ENCODE data around the gene CEP63.

The CEP63 gene

DNA sequence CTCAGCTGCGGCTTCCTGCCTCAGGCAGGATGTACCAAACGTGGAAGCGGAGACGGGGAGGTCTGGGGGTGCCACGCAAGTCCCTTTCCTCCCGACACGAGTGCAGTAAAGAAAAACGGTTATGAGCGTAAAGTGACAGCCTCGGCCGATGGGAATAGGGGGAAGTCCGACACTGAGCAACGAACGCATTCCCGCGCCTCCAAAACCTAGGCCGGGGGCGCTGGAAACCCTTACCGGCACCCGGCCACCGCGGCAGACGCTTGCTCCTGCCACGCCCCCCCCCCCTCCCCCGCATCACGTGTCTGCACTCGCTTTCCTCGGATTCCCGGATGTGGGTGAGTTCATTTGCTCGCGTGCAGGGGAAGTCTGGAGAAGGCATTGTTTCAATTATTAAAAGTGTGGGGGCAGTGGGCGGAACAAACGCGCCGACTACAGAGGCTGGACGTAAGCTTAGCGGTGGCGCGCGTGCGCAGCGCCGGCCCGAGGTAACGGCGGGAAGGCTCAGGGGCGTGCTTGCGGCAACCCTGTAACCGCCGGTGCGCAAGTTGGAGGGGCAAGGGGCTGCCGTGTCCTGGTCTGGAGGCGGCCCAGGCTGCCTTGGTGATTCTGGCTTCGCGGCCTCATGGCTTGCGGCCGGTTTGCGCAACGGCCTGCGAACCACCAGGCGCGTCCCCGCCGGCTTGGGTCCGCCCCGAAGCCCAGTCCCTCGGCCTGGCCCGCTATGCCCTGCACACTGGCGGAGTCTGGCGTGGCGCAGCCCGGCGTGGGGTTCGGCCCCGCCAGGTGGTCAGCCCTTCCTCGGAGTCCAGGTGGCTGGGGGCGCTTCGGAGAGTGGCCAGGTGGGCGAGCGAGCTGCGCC is at the start of gene CEP63, which contains the start of gene ANAPC13:
Gene CEP63, plus strand, starts transcription at position 340 of the 859 bp plus-strand sequence. CDS start 9,264 bp downstream, outside the sequence.
Gene ANAPC13, minus strand, starts transcription at position 268 of the 859 bp plus-strand sequence. CDS start 3,081 bp downstream, outside the sequence.
- DNase-seq = peak; percentile 97

DNA sequence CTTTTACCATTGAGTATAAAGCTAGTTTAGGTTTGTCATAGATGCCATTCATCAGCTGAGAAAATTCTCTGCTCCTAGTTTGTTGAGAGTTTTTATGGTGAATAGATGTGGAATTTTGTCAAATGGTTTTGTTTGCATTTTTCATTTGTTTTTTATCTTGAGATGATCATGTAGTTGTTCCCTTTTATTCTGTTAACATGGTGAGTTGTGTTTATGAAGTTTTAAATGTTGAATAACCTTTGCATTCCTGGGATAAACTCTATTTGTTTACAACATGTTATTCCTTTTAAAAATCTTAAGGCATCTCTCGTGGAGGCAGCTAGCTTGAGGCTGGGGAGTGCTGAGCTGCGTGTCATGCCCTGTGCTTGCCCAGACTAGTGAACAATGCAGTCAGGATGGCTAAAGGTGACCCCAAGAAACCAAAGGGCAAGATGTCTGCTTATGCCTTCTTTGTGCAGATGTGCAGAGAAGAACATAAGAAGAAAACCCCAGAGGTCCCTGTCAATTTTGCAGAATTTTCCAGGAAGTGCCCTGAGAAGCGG is 48.6 kb upstream of the CEP63 start:
- no peak for DNase-seq

DNA sequence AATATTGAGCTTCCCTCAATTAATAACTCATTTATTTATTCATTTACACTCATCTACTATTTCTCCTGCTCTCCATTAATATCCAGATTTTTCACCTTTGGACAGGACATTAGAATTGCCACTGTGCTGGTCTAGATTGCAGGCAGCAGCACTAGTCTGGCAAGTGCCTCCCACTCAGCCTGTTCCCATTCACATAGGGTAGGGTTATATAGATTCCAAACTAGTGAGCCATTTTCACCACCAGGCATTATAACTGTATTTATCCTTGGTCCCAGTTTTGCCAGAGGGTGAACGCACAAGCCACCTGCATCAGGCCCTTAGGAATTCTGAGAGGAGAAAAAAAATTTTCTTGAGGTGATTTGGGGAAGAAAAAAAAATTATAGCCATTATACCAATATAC is 44.5 kb upstream of the CEP63 start:
- no peak for DNase-seq

- DNase-seq = no peak
Measured at GRCh38 chr3:134441821-134442220, 44.0 kb upstream of the CEP63 start.

DNA sequence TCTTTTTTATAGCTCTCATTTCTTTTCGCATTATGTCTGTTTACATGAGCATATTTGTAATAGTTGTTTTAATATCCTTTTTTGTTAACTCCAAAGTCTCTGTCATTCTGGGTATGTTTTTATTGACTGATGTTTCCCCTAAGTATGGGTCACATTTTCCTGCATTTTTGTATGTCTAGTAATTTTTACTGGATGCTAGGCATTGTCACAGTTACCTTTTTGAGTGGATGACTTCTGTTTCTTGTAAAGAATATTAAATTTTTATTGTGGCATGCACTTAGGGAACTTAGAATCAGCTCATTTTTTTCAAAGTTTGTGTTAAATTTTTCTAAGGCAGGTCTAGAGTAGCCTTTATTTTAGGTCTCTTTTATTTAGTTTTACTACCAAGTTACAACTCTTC is 40.8 kb upstream of the CEP63 start:
- DNase-seq = no peak

DNA sequence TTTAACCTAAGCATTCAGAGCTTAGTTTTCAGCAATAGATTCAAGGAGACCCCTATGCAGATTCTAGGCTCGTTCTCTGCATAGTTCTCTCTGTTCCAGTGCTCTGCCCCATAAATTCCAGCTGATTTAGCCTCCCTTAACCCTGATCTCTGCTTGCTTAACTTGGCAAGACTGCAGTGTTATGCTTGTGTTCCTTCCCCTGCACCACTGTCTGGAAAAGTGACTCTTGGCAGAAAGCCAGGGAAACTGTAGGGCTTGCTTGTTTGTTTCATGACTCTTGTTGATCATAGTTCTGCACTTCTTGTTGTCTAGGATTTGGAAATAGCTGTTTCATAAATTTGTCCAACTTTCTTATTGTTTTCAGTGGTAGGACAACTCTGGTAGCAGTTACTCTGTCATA is 40.2 kb upstream of the CEP63 start:
- DNase-seq = no peak

GRCh38 chr3:134446800-134447199 is 39.1 kb upstream of the CEP63 start:
- DNase-seq = no peak

DNA sequence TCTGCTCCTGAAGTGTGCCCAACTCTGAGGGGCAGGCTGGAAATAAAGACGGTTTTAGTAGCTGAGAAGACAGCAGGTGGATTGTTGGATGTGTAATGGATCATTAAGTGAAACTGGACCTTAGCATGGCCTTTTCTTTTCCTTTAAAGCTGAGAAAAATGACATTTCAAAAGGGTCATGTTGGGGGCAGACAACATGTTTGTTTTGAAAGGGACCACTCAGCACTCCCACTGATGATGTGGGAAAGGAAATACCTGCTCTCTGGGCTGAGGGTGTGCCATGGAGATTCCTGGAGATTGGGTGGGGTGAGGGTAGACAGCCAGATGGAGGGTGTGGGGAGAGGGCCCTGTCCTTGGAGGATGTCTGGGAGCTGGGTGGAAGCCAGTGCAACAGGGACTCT is 38.5 kb upstream of the CEP63 start:
- DNase-seq = no peak

DNA sequence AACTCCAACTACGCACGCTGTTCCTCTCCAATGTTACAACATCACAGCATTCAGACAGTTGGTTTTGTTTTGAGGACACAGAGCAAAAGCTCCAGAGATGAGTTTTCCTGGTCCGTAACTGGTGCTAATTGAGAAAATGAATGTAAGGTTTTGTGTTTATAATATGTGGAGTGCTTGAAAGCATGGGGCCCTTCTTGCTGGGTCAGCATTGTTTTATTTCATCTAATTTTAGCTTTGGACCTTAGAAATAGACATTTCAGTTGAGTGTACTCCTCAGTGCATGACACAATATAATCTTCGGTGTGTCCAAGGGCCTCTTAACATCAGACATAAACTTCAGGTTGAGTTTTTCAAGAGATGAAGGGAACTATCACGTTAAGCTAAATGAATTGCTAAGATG is 37.2 kb upstream of the CEP63 start:
- no peak for DNase-seq

GRCh38 chr3:134449277-134449676 is 36.6 kb upstream of the CEP63 start:
- DNase-seq = peak; percentile 42

GRCh38 chr3:134449951-134450350 is 35.9 kb upstream of the CEP63 start:
- peak; percentile 3 for DNase-seq

DNA sequence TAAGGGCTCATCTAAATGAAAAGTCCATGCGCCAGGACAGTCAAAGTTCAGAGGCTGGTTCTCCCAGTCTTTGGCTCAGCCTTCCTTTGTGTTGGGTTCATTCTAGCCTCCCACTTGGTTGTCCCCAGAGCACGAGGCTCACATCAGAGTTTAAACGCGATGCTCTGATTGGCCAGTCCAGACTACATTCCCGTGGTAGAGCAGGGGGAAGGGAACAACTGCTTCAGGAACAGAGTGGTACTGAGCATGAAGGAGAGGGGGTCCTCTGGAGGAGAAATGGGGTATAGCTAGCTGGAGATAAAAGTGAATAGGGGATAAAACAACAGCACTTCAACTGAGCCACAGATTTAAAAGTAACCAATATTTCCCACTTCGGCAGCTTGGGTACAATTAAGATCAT is 32.2 kb upstream of the CEP63 start:
- peak; percentile 2 for DNase-seq

GRCh38 chr3:134457376-134458074 is 28.3 kb upstream of the CEP63 start:
- peak; percentile 21 for DNase-seq

DNA sequence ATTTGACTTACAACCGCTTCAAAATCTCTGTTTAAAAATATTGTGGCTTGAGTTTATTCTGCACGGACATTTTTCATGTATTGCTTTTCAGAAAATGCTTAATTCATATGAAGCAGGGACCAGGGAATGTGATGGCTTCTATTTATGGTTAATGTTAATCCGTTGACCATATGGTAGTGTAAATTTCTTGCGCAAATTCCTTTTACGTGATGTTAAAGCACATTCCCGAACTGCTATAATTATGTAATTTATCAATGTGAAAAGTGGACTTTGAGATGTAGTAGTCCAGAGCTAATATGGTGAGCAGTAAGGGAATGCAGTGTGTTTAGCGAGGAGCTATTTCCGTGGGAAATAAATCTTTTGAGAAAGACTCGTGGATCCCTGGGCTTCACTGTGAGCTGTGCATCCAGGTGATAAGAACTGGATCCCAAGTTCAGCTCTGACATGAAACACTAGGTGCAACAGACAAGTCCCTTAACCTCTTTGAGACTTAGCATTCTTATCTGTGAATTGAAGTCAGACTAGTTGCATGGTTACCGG is 27.4 kb upstream of the CEP63 start:
- no peak for DNase-seq

DNA sequence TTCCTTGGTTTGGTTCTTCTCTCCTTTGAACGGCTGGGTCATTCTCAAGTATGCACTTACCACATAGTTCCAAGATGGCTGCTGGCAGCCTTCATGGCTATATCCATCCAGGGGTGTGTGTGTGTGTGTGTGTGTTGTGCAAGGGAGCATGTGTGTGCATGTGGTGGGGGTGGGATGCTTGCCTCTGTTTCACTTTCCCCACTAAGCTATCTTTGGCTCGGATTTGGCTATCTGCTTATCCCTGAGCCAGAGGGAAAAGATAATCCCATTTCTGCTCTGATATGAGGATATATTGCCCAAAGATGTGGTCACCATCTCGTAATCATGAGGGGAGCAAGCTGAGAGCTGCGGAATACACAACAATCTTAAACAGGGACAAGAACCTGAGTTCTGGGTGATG is 26.3 kb upstream of the CEP63 start:
- no peak for DNase-seq

- DNase-seq = no peak
Measured at GRCh38 chr3:134460965-134461364, 24.9 kb upstream of the CEP63 start.

DNA sequence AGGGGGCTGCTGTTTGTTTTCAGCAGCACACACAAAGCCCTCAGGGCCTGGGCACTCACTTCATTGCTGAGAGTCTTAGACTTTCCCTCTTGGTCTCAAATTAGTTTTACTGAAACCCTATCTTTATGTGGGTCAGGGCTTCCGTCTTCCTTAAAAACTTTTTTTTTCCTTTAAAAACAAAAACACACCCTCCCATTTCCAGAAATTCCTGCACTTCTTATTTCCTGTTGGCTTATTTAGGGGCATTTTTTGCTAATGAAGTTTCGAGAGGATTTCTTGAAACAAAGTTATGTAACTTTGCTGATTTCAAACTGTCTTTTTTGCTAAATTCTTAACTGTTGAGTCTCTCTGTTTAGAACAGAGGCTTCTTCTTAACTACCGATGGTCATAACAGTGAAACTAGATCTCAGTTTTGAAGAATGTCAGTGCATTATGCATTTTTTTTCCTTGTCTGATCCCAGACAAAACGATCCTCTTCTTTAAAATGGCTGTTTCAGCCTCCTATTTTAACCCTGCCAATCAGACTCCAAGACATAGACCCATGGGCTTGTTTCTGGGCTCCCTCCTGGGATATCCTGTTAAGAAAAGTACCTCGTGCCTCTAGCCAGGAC is 23.4 kb upstream of the CEP63 start:
- no peak for DNase-seq

GRCh38 chr3:134463676-134464063 is 22.2 kb upstream of the CEP63 start:
- no peak for DNase-seq

DNA sequence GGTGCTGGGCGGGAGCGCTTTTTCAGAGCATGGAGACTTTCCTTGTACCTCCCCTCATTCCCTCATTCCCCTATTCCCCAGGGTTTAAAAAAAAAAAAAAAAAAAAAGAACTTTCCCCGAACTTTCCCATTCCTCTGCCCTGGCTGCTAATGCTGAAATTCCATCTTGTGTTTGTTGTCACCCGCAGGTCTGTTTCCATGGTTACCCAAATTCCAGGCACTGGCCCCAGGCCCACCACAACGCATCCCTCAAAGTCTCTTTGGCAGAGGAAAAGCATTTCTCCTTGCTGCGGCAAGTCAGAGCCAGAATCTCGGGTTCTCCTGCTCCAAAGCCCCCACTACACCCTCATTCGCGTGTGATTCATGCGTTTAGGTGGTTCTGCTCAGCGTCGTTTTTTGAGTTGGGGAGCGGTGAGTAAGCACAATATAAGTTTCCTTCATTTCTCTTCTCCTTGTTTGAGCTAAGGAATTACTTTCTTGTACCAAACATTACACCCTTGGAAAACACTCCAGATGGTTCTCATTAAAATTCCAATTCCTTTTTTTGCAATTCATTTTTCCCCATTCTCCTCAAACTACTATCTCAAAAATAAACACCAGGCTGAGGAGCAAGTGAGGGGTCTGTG is 21.7 kb upstream of the CEP63 start:
- DNase-seq = no peak

- no peak for DNase-seq
Measured at GRCh38 chr3:134464689-134465365, 21.0 kb upstream of the CEP63 start.

GRCh38 chr3:134466331-134466730 is 19.5 kb upstream of the CEP63 start:
- no peak for DNase-seq

DNA sequence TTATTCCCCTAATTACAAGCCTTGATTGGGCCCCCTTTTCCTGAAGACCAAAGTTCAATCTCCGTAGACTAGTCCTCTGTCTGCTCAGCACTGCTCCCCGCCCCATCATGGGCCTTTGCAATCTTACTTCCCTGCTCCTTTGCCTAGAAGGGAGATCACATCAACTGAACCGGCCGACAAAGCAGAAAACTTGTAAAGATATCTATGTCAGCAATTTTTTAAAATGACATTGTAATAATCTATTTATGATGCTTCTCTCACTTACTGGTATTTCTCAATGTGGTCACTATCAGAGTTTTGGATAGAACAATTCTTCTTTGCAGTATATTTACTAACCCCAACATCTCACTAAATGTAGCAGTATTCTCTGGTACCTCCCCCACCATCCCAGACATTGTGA is 17.3 kb upstream of the CEP63 start:
- DNase-seq = no peak
